Body of pancreas (tissue), 4 donors: ENCODE results near the gene IFT122.

Source experiments
- CTCF ChIP-seq, 7 experiments: fragments of 450-650 bp in 4 of 7; fragments of 200-600 bp in 3 of 7; sonication (generic) in 3 of 7; IDR thresholded peaks; one replicate each; pipeline ENCODE4 v1.5.1; 2016 to 2019; ENCODE audit warnings: antibody characterized with exemption in 7 of 7
- POLR2A ChIP-seq, 3 donors: fragments of 450-650 bp; IDR thresholded peaks; one replicate each; pipeline ENCODE4 v1.6.1; 2016; ENCODE audit warnings: antibody characterized with exemption in 3 of 3, mild to moderate bottlenecking in 2 of 3

- TF ChIP-seq CTCF (IDR thresholded peaks at IDR 0.05) (no peak), POLR2A (IDR thresholded peaks at IDR 0.05) (no peak)
Observed at GRCh38 chr3:129413687-129414506, 26.1 kb upstream of the IFT122 start.
